Nephron (organoid): ENCODE results near the gene RAB32.
"Not testable (repeated sequence)": the region's sequence is repeated elsewhere in the genome, so short reads cannot be mapped to it uniquely, and the experiment has no call there.

ENCODE experiments used
- H3K27ac Mint-ChIP-seq, 3 experiments: 2 replicates each; pipeline ENCODE4 v1.8.0; 2020; ENCODE audit warnings: mixed read lengths in 3 of 3, mild to moderate bottlenecking in 2 of 3, moderate library complexity in 1 of 3
- H3K27me3 Mint-ChIP-seq: 2 replicates; pipeline ENCODE4 v1.8.0; 2021; ENCODE audit warnings: low read depth, mild to moderate bottlenecking, moderate library complexity, mixed read lengths
- H3K36me3 Mint-ChIP-seq: 2 replicates; pipeline ENCODE4 v1.8.0; 2020; ENCODE audit warnings: low read depth, mixed read lengths
- H3K4me1 Mint-ChIP-seq: 2 replicates; pipeline ENCODE4 v1.8.0; 2020; ENCODE audit warnings: mixed read lengths
- H3K4me3 Mint-ChIP-seq, 3 experiments: 2 replicates each; pipeline ENCODE4 v1.8.0; 2020; ENCODE audit warnings: mild to moderate bottlenecking in 3 of 3, mixed read lengths in 3 of 3, moderate library complexity in 2 of 3
- H3K9me3 Mint-ChIP-seq: 2 replicates; pipeline ENCODE4 v1.8.0; 2020; ENCODE audit warnings: mixed read lengths
- CTCF ChIP-seq, 3 experiments: fragments of 200-600 bp; sonication (generic); IDR thresholded peaks; one replicate each; pipeline ENCODE4 v1.5.0; 2021; ENCODE audit warnings: antibody characterized with exemption in 3 of 3; ENCODE audit not compliant: unreplicated experiment in 3 of 3

RAB32 gene

GRCh38 chr6:146547889-146548288 lies 4.3 kb downstream of the RAB32 start:
- Mint-ChIP-seq H3K4me1 (peaks cover 54% of the 10 kb centered on the region), H3K27ac (no peak overlapping the region), H3K27me3 (peaks cover 3% of the 10 kb centered on the region), H3K9me3 (no peaks in the 10 kb centered on the region), H3K36me3 (peaks cover 33% of the 10 kb centered on the region), H3K4me3 (no peak overlapping the region)
- TF ChIP-seq CTCF (IDR thresholded peaks at IDR 0.05; ENCODE audit: unreplicated experiment in 3 of 3), result no peak

- Mint-ChIP-seq H3K36me3 (peaks cover 39% of the 10 kb centered on the region), H3K4me1 (peaks cover 54% of the 10 kb centered on the region), H3K27ac (no peak overlapping the region), H3K27me3 (peaks cover 3% of the 10 kb centered on the region), H3K9me3 (no peaks in the 10 kb centered on the region), H3K4me3 (no peak overlapping the region)
- no peak for TF ChIP-seq CTCF (IDR thresholded peaks at IDR 0.05; ENCODE audit: unreplicated experiment in 3 of 3)
Measured at GRCh38 chr6:146548898-146549374, 5.3 kb downstream of the RAB32 start.

GRCh38 chr6:146550911-146551310 lies 7.3 kb downstream of the RAB32 start:
- H3K36me3 Mint-ChIP-seq, result peaks cover 54% of the 10 kb centered on the region
- H3K9me3 Mint-ChIP-seq, result no peaks in the 10 kb centered on the region
- no peaks in the 10 kb centered on the region for H3K27me3 Mint-ChIP-seq
- peak overlapping the region in 1 of 3 experiments; percentile 34 for H3K27ac Mint-ChIP-seq
- peaks cover 35% of the 10 kb centered on the region for H3K4me1 Mint-ChIP-seq
- TF ChIP-seq CTCF (IDR thresholded peaks at IDR 0.05; ENCODE audit: unreplicated experiment in 3 of 3), result no peak
- no peak overlapping the region for H3K4me3 Mint-ChIP-seq

GRCh38 chr6:146551545-146551944 lies 7.9 kb downstream of the RAB32 start:
- Mint-ChIP-seq H3K4me1 (peaks cover 29% of the 10 kb centered on the region), H3K27ac (peak overlapping the region in 1 of 3 experiments; percentile 34), H3K36me3 (peaks cover 54% of the 10 kb centered on the region), H3K9me3 (no peaks in the 10 kb centered on the region), H3K27me3 (no peaks in the 10 kb centered on the region), H3K4me3 (no peak overlapping the region)
- TF ChIP-seq CTCF (IDR thresholded peaks at IDR 0.05; ENCODE audit: unreplicated experiment in 3 of 3), result no peak

GRCh38 chr6:146553377-146554135 lies 9.9 kb downstream of the RAB32 start:
- peaks cover 17% of the 10 kb centered on the region for H3K4me1 Mint-ChIP-seq
- no peaks in the 10 kb centered on the region for H3K27me3 Mint-ChIP-seq
- peaks cover 55% of the 10 kb centered on the region for H3K36me3 Mint-ChIP-seq
- no peak for TF ChIP-seq CTCF (IDR thresholded peaks at IDR 0.05; ENCODE audit: unreplicated experiment in 3 of 3)
- H3K9me3 Mint-ChIP-seq, result peaks cover 2% of the 10 kb centered on the region
- no peak overlapping the region for H3K4me3 Mint-ChIP-seq
- peak overlapping the region in 1 of 3 experiments; percentile 23 for H3K27ac Mint-ChIP-seq

- peaks cover 2% of the 10 kb centered on the region for H3K9me3 Mint-ChIP-seq
- no peaks in the 10 kb centered on the region for H3K4me1 Mint-ChIP-seq
- no peaks in the 10 kb centered on the region for H3K27me3 Mint-ChIP-seq
- H3K36me3 Mint-ChIP-seq, result peaks cover 9% of the 10 kb centered on the region
- TF ChIP-seq CTCF (IDR thresholded peaks at IDR 0.05; ENCODE audit: unreplicated experiment in 3 of 3), result no peak
- H3K4me3 Mint-ChIP-seq, result no peak overlapping the region
- H3K27ac Mint-ChIP-seq, result no peak overlapping the region
Measured at GRCh38 chr6:146560607-146561006, 17.0 kb downstream of the RAB32 start.

GRCh38 chr6:146566661-146567060 lies 23.0 kb downstream of the RAB32 start:
- H3K4me3 Mint-ChIP-seq, H3K4me1 Mint-ChIP-seq, H3K27ac Mint-ChIP-seq, H3K36me3 Mint-ChIP-seq, H3K27me3 Mint-ChIP-seq: not testable (repeated sequence)
- H3K9me3 Mint-ChIP-seq, result peaks cover 11% of the 10 kb centered on the region

- H3K4me3 Mint-ChIP-seq, H3K27ac Mint-ChIP-seq, H3K27me3 Mint-ChIP-seq, H3K36me3 Mint-ChIP-seq, H3K4me1 Mint-ChIP-seq: not testable (repeated sequence)
- H3K9me3 Mint-ChIP-seq, result peaks cover 16% of the 10 kb centered on the region
Measured at GRCh38 chr6:146568619-146569018, 25.0 kb downstream of the RAB32 start.
